Measurements from ENCODE around the gene FBXW10B.

DNA sequence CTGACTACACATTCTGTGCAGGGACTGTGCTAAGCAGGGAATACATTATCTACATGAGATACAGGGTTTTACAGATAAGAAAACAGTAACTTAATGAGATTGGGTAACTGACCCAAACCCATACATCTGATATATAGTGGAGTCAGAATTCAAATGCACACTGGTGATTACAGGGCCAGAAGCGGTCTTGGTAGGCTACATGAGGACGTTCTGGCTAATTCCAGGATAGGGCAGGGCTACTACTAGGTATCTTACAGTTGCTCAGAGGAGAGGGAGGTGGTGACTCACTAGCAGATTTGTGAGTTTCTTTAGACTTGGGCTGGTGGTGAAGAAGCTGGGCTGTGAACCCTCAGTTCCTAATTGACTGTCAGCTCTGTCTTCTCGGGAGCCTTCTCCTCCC, 43.2 kb upstream of the FBXW10B start:
- TF ChIP-seq, protein P1, sequence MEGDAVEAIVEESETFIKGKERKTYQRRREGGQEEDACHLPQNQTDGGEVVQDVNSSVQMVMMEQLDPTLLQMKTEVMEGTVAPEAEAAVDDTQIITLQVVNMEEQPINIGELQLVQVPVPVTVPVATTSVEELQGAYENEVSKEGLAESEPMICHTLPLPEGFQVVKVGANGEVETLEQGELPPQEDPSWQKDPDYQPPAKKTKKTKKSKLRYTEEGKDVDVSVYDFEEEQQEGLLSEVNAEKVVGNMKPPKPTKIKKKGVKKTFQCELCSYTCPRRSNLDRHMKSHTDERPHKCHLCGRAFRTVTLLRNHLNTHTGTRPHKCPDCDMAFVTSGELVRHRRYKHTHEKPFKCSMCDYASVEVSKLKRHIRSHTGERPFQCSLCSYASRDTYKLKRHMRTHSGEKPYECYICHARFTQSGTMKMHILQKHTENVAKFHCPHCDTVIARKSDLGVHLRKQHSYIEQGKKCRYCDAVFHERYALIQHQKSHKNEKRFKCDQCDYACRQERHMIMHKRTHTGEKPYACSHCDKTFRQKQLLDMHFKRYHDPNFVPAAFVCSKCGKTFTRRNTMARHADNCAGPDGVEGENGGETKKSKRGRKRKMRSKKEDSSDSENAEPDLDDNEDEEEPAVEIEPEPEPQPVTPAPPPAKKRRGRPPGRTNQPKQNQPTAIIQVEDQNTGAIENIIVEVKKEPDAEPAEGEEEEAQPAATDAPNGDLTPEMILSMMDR (IDR thresholded peaks at IDR 0.05): no peak
- no peak for TF ChIP-seq POLR2AphosphoS5 (IDR thresholded peaks at IDR 0.05; ENCODE audit: low read depth, low read length)
- TF ChIP-seq SIN3A (IDR thresholded peaks at IDR 0.05; ENCODE audit: borderline replicate concordance, insufficient read depth, low read depth, low read length): no peak
- TF ChIP-seq, protein P2, sequence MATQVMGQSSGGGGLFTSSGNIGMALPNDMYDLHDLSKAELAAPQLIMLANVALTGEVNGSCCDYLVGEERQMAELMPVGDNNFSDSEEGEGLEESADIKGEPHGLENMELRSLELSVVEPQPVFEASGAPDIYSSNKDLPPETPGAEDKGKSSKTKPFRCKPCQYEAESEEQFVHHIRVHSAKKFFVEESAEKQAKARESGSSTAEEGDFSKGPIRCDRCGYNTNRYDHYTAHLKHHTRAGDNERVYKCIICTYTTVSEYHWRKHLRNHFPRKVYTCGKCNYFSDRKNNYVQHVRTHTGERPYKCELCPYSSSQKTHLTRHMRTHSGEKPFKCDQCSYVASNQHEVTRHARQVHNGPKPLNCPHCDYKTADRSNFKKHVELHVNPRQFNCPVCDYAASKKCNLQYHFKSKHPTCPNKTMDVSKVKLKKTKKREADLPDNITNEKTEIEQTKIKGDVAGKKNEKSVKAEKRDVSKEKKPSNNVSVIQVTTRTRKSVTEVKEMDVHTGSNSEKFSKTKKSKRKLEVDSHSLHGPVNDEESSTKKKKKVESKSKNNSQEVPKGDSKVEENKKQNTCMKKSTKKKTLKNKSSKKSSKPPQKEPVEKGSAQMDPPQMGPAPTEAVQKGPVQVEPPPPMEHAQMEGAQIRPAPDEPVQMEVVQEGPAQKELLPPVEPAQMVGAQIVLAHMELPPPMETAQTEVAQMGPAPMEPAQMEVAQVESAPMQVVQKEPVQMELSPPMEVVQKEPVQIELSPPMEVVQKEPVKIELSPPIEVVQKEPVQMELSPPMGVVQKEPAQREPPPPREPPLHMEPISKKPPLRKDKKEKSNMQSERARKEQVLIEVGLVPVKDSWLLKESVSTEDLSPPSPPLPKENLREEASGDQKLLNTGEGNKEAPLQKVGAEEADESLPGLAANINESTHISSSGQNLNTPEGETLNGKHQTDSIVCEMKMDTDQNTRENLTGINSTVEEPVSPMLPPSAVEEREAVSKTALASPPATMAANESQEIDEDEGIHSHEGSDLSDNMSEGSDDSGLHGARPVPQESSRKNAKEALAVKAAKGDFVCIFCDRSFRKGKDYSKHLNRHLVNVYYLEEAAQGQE (IDR thresholded peaks at IDR 0.05; ENCODE audit: insufficient read depth in 1 of 2, low read depth in 2 of 2, low read length in 1 of 2): no peak
- no peak for TF ChIP-seq TCF7L2 (IDR thresholded peaks at IDR 0.05; ENCODE audit: low read depth, low read length)

Measured in Panc1 (cell line).